ENCODE measurements around the gene SVOP. TPM values are rescaled to one million over a fixed set of nuclear protein-coding genes. Genes with fewer than 3 reads are reported as not detected.

Gene SVOP
- total and polyA plus RNA-seq, 2 of the 8 experiments (the other 6 are each of a cell fraction or from before 2014, with no cell fraction given) = 0.06 TPM; not detected in 1

DNA sequence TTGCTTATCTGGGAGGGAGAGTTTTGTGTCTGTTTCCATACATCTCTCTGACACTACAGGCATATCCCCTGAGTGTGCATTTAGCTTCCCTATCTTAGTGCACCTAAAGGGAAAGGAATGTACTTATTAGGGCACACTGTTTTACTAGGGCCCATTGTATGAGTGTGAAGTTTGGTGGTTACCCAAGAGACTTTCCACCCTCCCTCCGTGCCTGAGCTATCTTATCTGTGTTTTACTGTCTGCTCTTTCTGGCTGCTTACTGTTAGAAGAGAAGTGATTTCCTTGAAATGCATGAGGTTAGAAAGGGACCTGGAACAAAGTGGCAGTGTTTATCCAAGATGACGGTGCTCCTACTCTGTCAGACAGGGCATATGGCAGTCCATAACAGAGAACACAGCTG is 8.5 kb upstream of the SVOP start:
- Histone ChIP-seq H4K91ac (replicated peaks; ENCODE audit: insufficient read length, low read length) (no peak overlapping the region), H3K4me3 (ENCODE audit: extremely low read depth in 1 of 4, insufficient read depth in 2 of 4, low read depth in 3 of 4, low read length in 4 of 4) (no peak overlapping the region), H3K27me3 (replicated peaks in 1 of 4; ENCODE audit: control insufficient read depth in 3 of 4, extremely low read depth in 1 of 4, insufficient read depth in 3 of 4, low read length in 3 of 4) (no peaks in the 10 kb centered on the region), H3K36me3 (ENCODE audit: control insufficient read depth in 2 of 4, insufficient read depth in 4 of 4, low read length in 3 of 4) (no peaks in the 10 kb centered on the region; a peak in 1 of 8 replicates), H3K27ac (ENCODE audit: low read depth, low read length) (no peak overlapping the region), H3K9ac (replicated peaks in 1 of 4; ENCODE audit: extremely low read depth in 1 of 4, low read depth in 3 of 4, low read length in 3 of 4) (no peak overlapping the region), H3K23me2 (ENCODE audit: low read depth, low read length) (no peaks in the 10 kb centered on the region), H2BK12ac (ENCODE audit: low read depth, low read length) (no peak overlapping the region), H4K20me1 (replicated peaks in 1 of 2; ENCODE audit: control insufficient read depth in 1 of 2, insufficient read depth in 2 of 2, low read length in 2 of 2) (no peaks in the 10 kb centered on the region), H2BK120ac (replicated peaks; ENCODE audit: low read depth, low read length) (no peak overlapping the region), H3K14ac (ENCODE audit: insufficient read length) (no peak overlapping the region), H3K9me3 (ENCODE audit: insufficient read depth in 2 of 2, low read depth in 1 of 2, low read length in 1 of 2) (no peaks in the 10 kb centered on the region), H3K18ac (ENCODE audit: extremely low read depth, low read length) (no peak overlapping the region), H3K4ac (replicated peaks; ENCODE audit: insufficient read length, low read depth, low read length) (no peak overlapping the region), H3K4me2 (ENCODE audit: insufficient read depth in 1 of 2, low read depth in 2 of 2, low read length in 2 of 2) (no peak overlapping the region), H4K5ac (ENCODE audit: insufficient read length, low read depth, low read length) (no peak overlapping the region), H2AFZ (ENCODE audit: low read length) (no peak overlapping the region), H2BK5ac (ENCODE audit: low read depth, low read length) (no peak overlapping the region), H3K4me1 (replicated peaks in 1 of 4; ENCODE audit: control insufficient read depth in 3 of 4, insufficient read depth in 4 of 4, low read length in 3 of 4) (no peaks in the 10 kb centered on the region), H2BK15ac (ENCODE audit: low read length) (no peak overlapping the region), H3K23ac (ENCODE audit: insufficient read length) (no peak overlapping the region), H3K79me1 (ENCODE audit: low read depth, low read length) (no peaks in the 10 kb centered on the region), H2BK20ac (ENCODE audit: low read length) (no peak overlapping the region), H4K8ac (ENCODE audit: extremely low read depth, insufficient read depth, low read length) (no peak overlapping the region), H3K56ac (replicated peaks; ENCODE audit: insufficient read length, low read depth, low read length) (no peak overlapping the region), H3K79me2 (ENCODE audit: control insufficient read depth in 1 of 2, insufficient read depth in 2 of 2, low read length in 2 of 2) (no peaks in the 10 kb centered on the region), H2AK5ac (ENCODE audit: low read depth, low read length) (no peak overlapping the region)
- POLR2A ChIA-PET (ENCODE audit: partially characterized antibody) = no interaction called here
- FAIRE-seq = no peak
- CTCF ChIA-PET (ENCODE audit: partially characterized antibody) = no interaction called here
- no peak for TF ChIP-seq HDAC2 (IDR thresholded peaks at IDR 0.05; ENCODE audit: borderline replicate concordance in 1 of 2, low read depth in 2 of 2, low read length in 2 of 2)
- TF ChIP-seq, protein P1, sequence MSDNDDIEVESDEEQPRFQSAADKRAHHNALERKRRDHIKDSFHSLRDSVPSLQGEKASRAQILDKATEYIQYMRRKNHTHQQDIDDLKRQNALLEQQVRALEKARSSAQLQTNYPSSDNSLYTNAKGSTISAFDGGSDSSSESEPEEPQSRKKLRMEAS (IDR thresholded peaks at IDR 0.05) = no peak
- no peak for TF ChIP-seq ZNF274 (IDR thresholded peaks at IDR 0.05; ENCODE audit: borderline replicate concordance, extremely low read depth, low read length)
- 92% methylated on average over 2 of the region's 2 CpGs; no CpG with 5 or more reads in 1 of the 2 experiments for WGBS, 2 experiments (ENCODE audit: extremely low coverage in 1 of 2, insufficient coverage in 1 of 2, insufficient read length in 1 of 2, insufficient replicate concordance in 2 of 2, low coverage in 1 of 2, low lambda C conversion rate in 2 of 2, missing lambda C conversion rate in 1 of 2)
- peak in 1 of 2 experiments; percentile 2 for DNase-seq (ENCODE audit: low read depth in 1 of 2, low spot score in 2 of 2)
